ENCODE measurements around the gene SLC49A4. TPM values are rescaled to one million over a fixed set of nuclear protein-coding genes. Genes with fewer than 3 reads are reported as not detected.
A peak's percentile ranks its signal among the peaks of the same experiment; 100 is the strongest.

The SLC49A4 gene
- total RNA-seq, 2 donors from 2014 or later, result 2.9 to 3.5 TPM

- Mint-ChIP-seq H3K4me3 (no peak overlapping the region), H3K27ac (no peak overlapping the region), H3K27me3 (ENCODE audit: low read depth) (peaks cover 10% of the 10 kb centered on the region), H3K4me1 (ENCODE audit: low read depth) (peaks cover 10% of the 10 kb centered on the region), H3K9me3 (no peaks in the 10 kb centered on the region), H3K36me3 (ENCODE audit: insufficient read depth in 2 of 2) (peaks cover 0 to 2% of the 10 kb centered on the region in 2 donors)
- no peak for DNase-seq
- no peak for ATAC-seq (replicated peaks in 1 of 2)
These were observed 117.0 kb downstream of the SLC49A4 start for GRCh38 chr3:122911901-122912300.

GRCh38 chr3:122912772-122913538 is 118.1 kb downstream of the SLC49A4 start:
- H3K4me1 Mint-ChIP-seq (ENCODE audit: low read depth), result peaks cover 10% of the 10 kb centered on the region
- H3K4me3 Mint-ChIP-seq, result peak overlapping the region in 1 of 2 donors; percentile 22
- H3K9me3 Mint-ChIP-seq, result no peaks in the 10 kb centered on the region
- no peaks in the 10 kb centered on the region for H3K36me3 Mint-ChIP-seq (ENCODE audit: insufficient read depth in 2 of 2)
- no peak for ATAC-seq (replicated peaks in 1 of 2)
- H3K27ac Mint-ChIP-seq, result no peak overlapping the region
- H3K27me3 Mint-ChIP-seq (ENCODE audit: low read depth), result peaks cover 7% of the 10 kb centered on the region
- DNase-seq, result no peak

- H3K27ac Mint-ChIP-seq, result no peak overlapping the region
- peaks cover 10% of the 10 kb centered on the region for H3K4me1 Mint-ChIP-seq (ENCODE audit: low read depth)
- ATAC-seq (replicated peaks in 1 of 2) (no peak), DNase-seq (no peak)
- no peaks in the 10 kb centered on the region for H3K36me3 Mint-ChIP-seq (ENCODE audit: insufficient read depth in 2 of 2)
- peaks cover 7% of the 10 kb centered on the region for H3K27me3 Mint-ChIP-seq (ENCODE audit: low read depth)
- no peaks in the 10 kb centered on the region for H3K9me3 Mint-ChIP-seq
- H3K4me3 Mint-ChIP-seq, result peak overlapping the region in 1 of 2 donors; percentile 22
These were observed 118.8 kb downstream of the SLC49A4 start for GRCh38 chr3:122913539-122914100.

- H3K4me3 Mint-ChIP-seq, result no peak overlapping the region
- H3K4me1 Mint-ChIP-seq (ENCODE audit: low read depth), result peaks cover 10% of the 10 kb centered on the region
- no peak for ATAC-seq (replicated peaks in 1 of 2)
- H3K27me3 Mint-ChIP-seq (ENCODE audit: low read depth), result peaks cover 14% of the 10 kb centered on the region
- DNase-seq, result no peak
- no peaks in the 10 kb centered on the region for H3K36me3 Mint-ChIP-seq (ENCODE audit: insufficient read depth in 2 of 2)
- no peaks in the 10 kb centered on the region for H3K9me3 Mint-ChIP-seq
- no peak overlapping the region for H3K27ac Mint-ChIP-seq
These were observed 120.6 kb downstream of the SLC49A4 start for GRCh38 chr3:122915300-122916055.

- no peaks in the 10 kb centered on the region for H3K9me3 Mint-ChIP-seq
- H3K27me3 Mint-ChIP-seq (ENCODE audit: low read depth), result peaks cover 21% of the 10 kb centered on the region
- no peak overlapping the region for H3K4me3 Mint-ChIP-seq
- ATAC-seq (replicated peaks in 1 of 2), result no peak
- no peak for DNase-seq
- H3K4me1 Mint-ChIP-seq (ENCODE audit: low read depth), result peaks cover 10% of the 10 kb centered on the region
- no peaks in the 10 kb centered on the region for H3K36me3 Mint-ChIP-seq (ENCODE audit: insufficient read depth in 2 of 2)
- H3K27ac Mint-ChIP-seq, result no peak overlapping the region
These were observed 121.2 kb downstream of the SLC49A4 start for GRCh38 chr3:122916084-122916483.

- no peaks in the 10 kb centered on the region for H3K36me3 Mint-ChIP-seq (ENCODE audit: insufficient read depth in 2 of 2)
- H3K9me3 Mint-ChIP-seq, result no peaks in the 10 kb centered on the region
- DNase-seq (no peak), ATAC-seq (replicated peaks in 1 of 2) (no peak)
- H3K27ac Mint-ChIP-seq, result no peak overlapping the region
- H3K4me3 Mint-ChIP-seq, result no peak overlapping the region
- H3K27me3 Mint-ChIP-seq (ENCODE audit: low read depth), result peaks cover 25% of the 10 kb centered on the region
- H3K4me1 Mint-ChIP-seq (ENCODE audit: low read depth), result peaks cover 10% of the 10 kb centered on the region
These were observed 121.7 kb downstream of the SLC49A4 start for GRCh38 chr3:122916580-122916979.

GRCh38 chr3:122917412-122917811 is 122.5 kb downstream of the SLC49A4 start:
- Mint-ChIP-seq H3K4me3 (no peak overlapping the region), H3K27ac (no peak overlapping the region), H3K4me1 (ENCODE audit: low read depth) (peaks cover 10% of the 10 kb centered on the region), H3K9me3 (no peaks in the 10 kb centered on the region), H3K36me3 (ENCODE audit: insufficient read depth in 2 of 2) (no peaks in the 10 kb centered on the region), H3K27me3 (ENCODE audit: low read depth) (peaks cover 25% of the 10 kb centered on the region)
- no peak for ATAC-seq (replicated peaks in 1 of 2)
- DNase-seq, result no peak

- DNase-seq (no peak), ATAC-seq (replicated peaks in 1 of 2) (no peak)
- H3K27me3 Mint-ChIP-seq (ENCODE audit: low read depth), result peaks cover 25% of the 10 kb centered on the region
- no peaks in the 10 kb centered on the region for H3K36me3 Mint-ChIP-seq (ENCODE audit: insufficient read depth in 2 of 2)
- H3K4me1 Mint-ChIP-seq (ENCODE audit: low read depth), result peaks cover 10% of the 10 kb centered on the region
- H3K4me3 Mint-ChIP-seq, result no peak overlapping the region
- no peaks in the 10 kb centered on the region for H3K9me3 Mint-ChIP-seq
- H3K27ac Mint-ChIP-seq, result no peak overlapping the region
These were observed 123.9 kb downstream of the SLC49A4 start for GRCh38 chr3:122918576-122919290.

- no peaks in the 10 kb centered on the region for H3K36me3 Mint-ChIP-seq (ENCODE audit: insufficient read depth in 2 of 2)
- peaks cover 10% of the 10 kb centered on the region for H3K4me1 Mint-ChIP-seq (ENCODE audit: low read depth)
- DNase-seq, result no peak
These were observed 124.4 kb downstream of the SLC49A4 start for GRCh38 chr3:122919291-122919610.

GRCh38 chr3:122920986-122921385 is 126.1 kb downstream of the SLC49A4 start:
- Mint-ChIP-seq H3K36me3 (ENCODE audit: insufficient read depth in 2 of 2) (no peaks in the 10 kb centered on the region), H3K9me3 (no peaks in the 10 kb centered on the region), H3K4me3 (no peak overlapping the region), H3K27ac (no peak overlapping the region), H3K4me1 (ENCODE audit: low read depth) (peaks cover 5% of the 10 kb centered on the region), H3K27me3 (ENCODE audit: low read depth) (peaks cover 19% of the 10 kb centered on the region)
- DNase-seq (no peak), ATAC-seq (replicated peaks in 1 of 2) (no peak)

More at GRCh38 chr3:122919291-122919610, 124.4 kb downstream of the SLC49A4 start:
- H3K27me3 Mint-ChIP-seq (ENCODE audit: low read depth), result peaks cover 22% of the 10 kb centered on the region
- no peaks in the 10 kb centered on the region for H3K9me3 Mint-ChIP-seq
- no peak for ATAC-seq (replicated peaks in 1 of 2)
- no peak overlapping the region for H3K4me3 Mint-ChIP-seq
- H3K27ac Mint-ChIP-seq, result no peak overlapping the region

GRCh38 chr3:122921791-122922651 is 127.2 kb downstream of the SLC49A4 start:
- H3K27me3 Mint-ChIP-seq (ENCODE audit: low read depth), result peaks cover 19% of the 10 kb centered on the region
- H3K4me1 Mint-ChIP-seq (ENCODE audit: low read depth), result no peaks in the 10 kb centered on the region
- H3K27ac Mint-ChIP-seq, result no peak overlapping the region
- ATAC-seq (replicated peaks in 1 of 2), result peak; percentile 86 to 88
- peak overlapping the region; percentile 53 to 55 for H3K4me3 Mint-ChIP-seq
- no peaks in the 10 kb centered on the region for H3K9me3 Mint-ChIP-seq
- DNase-seq, result peak; percentile 45 to 51
- no peaks in the 10 kb centered on the region for H3K36me3 Mint-ChIP-seq (ENCODE audit: insufficient read depth in 2 of 2)

- H3K4me1 Mint-ChIP-seq (ENCODE audit: low read depth), result no peaks in the 10 kb centered on the region
- H3K36me3 Mint-ChIP-seq (ENCODE audit: insufficient read depth in 2 of 2), result no peaks in the 10 kb centered on the region
- no peak overlapping the region for H3K4me3 Mint-ChIP-seq
- H3K27ac Mint-ChIP-seq, result no peak overlapping the region
- peaks cover 19% of the 10 kb centered on the region for H3K27me3 Mint-ChIP-seq (ENCODE audit: low read depth)
- ATAC-seq (replicated peaks in 1 of 2), result no peak
- no peaks in the 10 kb centered on the region for H3K9me3 Mint-ChIP-seq
- no peak for DNase-seq
These were observed 128.7 kb downstream of the SLC49A4 start for GRCh38 chr3:122923611-122924010.

Measured in activated T-cell treated with anti-CD3 and anti-CD28 coated beads, Interleukin-2, amount 50 U/mL, for 72 hours (primary cell).